GM13977 (cell line): ENCODE measurements around the gene ARHGAP33.
"Not testable (repeated sequence)": the region's sequence is repeated elsewhere in the genome, so short reads cannot be mapped to it uniquely, and the experiment has no call there.

ENCODE experiments used
- DNase-seq: peaks from one replicate; pipeline ENCODE4 v3.0.0; 2012; ENCODE audit warnings: low spot score
- CTCF ChIP-seq: IDR thresholded peaks from 2 replicates; pipeline ENCODE4 v1.5.1; 2012; ENCODE audit warnings: mild to moderate bottlenecking, control low read depth; ENCODE audit not compliant: insufficient read depth; ENCODE audit errors: extremely low read depth, missing control alignments
- in situ Hi-C: fragments of 300-500 bp; cut with MboI; formaldehyde crosslinking; loops from one replicate; pipeline ENCODE4 v1.12.0; 2022; ENCODE audit warnings: low sequenced_read_pairs, low pct_unique_long_range_greater_than_20kb, mixed read lengths, inconsistent platforms; ENCODE audit not compliant: unreplicated experiment

The ARHGAP33 gene

GRCh38 chr19:35766571-35767104, 8.7 kb upstream of the ARHGAP33 start:
- DNase-seq = no peak
- TF ChIP-seq CTCF = no peak
- in situ Hi-C loops = no loop called here

GRCh38 chr19:35767288-35768081, 7.9 kb upstream of the ARHGAP33 start:
- in situ Hi-C loops = no loop called here
- no peak for TF ChIP-seq CTCF
- peak; percentile 26 for DNase-seq

GRCh38 chr19:35768082-35768421, 7.3 kb upstream of the ARHGAP33 start:
- no peak for DNase-seq
- in situ Hi-C loops = no loop called here
- TF ChIP-seq CTCF = no peak

GRCh38 chr19:35772362-35772761, 3.0 kb upstream of the ARHGAP33 start:
- DNase-seq, in situ Hi-C loops: not testable (repeated sequence)

GRCh38 chr19:35773020-35773806, 2.2 kb upstream of the ARHGAP33 start:
- no peak for DNase-seq
- no peak for TF ChIP-seq CTCF
- in situ Hi-C loops = no loop called here

- in situ Hi-C loops = no loop called here
- no peak for TF ChIP-seq CTCF
- DNase-seq = no peak
These were observed 904 bp upstream of the ARHGAP33 start for GRCh38 chr19:35774274-35775045.
